Dermis microvascular lymphatic vessel endothelial cell (primary cell): ENCODE data around the gene CAMSAP1. TPM values are rescaled to one million over a fixed set of nuclear protein-coding genes. Genes with fewer than 3 reads are reported as not detected.

Source experiments
- DNase-seq, 2 donors: peaks; one replicate each; pipeline versions ENCODE4 v3.0.0 to v3.0.0-alpha.2; 2010; ENCODE audit warnings: low read depth in 2 of 2
- total RNA-seq: library from RNA; depleted of rRNA; stranded (reverse); fragments of >200 nt; gene quantifications from 2 replicates; pipeline ENCODE4 v1.2.1, GENCODE V29; 2014

Gene CAMSAP1
- total RNA-seq, 1 donor from 2014 or later, result 11.9 TPM

DNA sequence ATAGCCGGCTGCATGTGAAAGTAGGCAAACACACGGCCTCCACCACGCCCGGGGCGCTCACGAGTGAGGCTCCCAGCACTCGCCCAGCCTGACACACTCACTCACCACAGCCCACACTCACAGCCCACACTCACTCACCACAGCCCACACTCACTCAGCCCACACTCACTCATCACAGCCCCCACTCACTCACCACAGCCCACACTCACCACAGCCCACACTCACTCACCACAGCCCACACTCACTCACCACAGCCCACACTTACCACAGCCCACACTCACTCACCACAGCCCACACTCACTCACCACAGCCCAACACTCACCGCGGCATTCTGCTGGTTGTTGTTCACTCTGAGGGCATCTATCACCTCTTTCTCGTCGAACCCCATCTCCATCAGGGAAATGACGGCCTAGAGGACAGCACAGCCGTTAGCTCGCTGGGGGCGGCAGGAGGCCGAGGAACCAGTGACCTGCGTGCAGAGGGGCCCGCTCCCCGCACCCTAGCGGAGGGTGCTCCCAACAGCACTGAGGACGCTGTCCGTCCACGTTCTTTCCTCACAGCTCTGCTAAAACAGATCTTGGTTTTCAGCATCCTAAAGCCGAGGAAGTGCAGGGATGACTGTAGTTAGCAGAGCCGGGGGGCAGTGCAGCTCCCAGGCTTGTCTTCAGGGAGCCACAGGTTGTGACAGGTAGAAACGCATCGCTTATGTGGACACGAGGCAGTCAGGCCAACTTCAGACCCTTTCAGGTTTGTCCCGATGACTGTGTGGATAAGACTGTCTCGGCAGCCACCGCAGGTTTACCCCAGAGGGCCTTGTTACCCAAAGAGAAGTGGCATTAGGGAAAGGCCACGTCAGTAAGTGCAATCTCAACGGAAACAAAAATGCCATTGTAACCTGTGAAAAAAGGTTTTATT is 32.3 kb upstream of the CAMSAP1 start:
- DNase-seq, result no peak

DNA sequence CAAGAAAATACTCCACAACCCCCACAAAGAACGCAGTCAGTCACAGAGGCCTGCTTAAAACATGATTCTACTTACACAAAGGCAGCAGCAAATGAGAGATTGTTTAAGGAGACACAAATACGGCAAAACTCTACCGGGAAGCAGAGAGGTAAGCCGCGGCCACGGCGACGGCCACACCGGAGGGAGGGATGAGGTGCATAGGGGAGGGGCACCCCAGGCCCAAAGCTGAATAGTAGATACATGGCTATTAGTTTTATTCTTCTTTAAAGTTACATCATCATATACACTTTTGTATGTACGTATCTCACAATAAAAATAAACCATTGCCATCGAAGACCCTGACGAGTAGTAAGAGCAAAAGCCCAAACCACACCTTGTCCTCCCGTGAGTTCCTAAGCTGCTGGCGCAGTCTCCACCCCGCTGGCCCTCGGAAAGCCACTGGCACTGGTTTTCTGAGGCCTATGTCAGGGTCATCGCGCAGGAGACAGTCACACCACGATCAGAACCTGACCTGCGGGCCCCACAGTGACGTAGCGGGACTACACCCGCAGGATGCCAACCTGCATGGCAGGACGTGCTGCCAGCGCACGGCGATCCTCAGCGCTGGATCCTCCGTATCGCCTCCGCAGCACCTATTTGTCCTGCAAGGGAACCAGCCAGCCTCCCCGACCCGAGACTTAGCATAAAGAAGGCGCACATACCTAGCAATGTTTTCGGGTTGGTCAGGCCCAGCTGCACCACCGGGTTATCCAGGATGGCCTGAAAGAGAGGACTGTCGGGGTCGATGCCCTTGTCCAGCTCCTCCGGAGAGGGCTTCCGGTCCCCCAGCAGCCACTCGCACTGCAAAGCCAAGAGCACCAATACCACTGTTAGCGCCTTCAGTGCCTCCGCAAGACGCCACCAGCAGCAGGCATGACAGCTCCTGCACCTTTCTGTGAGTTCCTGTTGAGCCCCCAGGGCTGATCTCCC is 30.5 kb upstream of the CAMSAP1 start:
- DNase-seq, result no peak

DNA sequence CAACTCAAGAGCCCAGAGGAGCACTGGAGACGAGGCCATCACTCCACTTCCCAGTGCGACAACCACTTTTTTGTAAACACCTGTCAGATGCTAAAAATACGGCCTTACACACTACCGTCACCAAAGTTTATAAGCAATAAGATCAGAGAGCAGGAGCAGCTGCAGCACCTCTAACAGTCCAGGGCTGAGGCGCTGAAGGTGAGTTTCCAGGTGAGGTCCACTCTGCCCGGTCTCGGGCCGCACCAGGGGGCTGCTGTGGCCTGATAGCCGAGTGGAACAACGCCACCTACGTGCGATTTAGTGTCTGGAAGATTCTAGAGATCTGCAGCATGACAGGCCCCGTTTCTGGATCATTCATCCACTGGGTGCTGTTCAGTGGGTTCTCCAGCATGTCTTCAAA is 25.8 kb upstream of the CAMSAP1 start:
- no peak for DNase-seq

DNA sequence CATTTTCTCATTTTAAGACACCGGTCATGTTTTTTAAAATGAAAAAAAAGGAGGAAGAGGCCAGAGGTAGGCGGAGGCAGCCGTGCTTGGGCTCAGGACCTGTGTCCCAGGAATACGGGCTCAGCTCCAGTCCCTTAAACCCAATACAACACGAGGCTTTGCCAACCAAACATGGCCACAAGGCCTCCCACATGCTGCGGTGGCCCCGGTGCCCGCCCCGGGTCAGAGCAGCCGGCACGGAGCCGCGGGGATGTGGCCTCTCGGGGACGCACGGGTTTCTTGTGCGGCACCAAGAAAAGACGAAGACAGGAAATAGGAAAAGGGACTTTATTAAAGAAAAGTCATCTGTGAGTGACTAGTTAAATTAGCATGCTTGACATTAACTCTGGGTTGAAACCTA is 25.3 kb upstream of the CAMSAP1 start:
- DNase-seq, result no peak

DNA sequence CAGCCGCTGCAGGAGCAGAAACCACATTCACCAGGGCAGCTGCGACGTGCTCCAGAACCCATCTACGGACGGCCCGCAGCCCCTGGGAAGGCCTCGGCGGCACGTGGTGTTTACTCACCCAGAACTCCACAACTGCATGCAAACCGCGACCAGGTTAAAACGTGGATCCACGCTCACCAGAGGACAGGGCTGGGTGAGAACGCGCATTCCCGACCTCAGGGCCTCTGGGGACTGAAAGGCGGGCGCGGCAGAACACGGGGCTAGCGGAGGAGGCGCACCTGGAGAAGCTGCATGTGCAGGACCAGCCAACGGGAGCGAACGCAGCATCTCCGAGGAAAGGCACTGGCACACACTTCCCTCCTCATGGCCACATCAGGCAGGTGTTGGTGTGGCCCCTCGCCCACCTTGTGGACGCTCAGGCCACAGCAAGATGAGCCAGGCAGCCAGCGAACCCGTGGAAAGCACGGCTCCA is 24.0 kb upstream of the CAMSAP1 start:
- DNase-seq, result no peak

DNA sequence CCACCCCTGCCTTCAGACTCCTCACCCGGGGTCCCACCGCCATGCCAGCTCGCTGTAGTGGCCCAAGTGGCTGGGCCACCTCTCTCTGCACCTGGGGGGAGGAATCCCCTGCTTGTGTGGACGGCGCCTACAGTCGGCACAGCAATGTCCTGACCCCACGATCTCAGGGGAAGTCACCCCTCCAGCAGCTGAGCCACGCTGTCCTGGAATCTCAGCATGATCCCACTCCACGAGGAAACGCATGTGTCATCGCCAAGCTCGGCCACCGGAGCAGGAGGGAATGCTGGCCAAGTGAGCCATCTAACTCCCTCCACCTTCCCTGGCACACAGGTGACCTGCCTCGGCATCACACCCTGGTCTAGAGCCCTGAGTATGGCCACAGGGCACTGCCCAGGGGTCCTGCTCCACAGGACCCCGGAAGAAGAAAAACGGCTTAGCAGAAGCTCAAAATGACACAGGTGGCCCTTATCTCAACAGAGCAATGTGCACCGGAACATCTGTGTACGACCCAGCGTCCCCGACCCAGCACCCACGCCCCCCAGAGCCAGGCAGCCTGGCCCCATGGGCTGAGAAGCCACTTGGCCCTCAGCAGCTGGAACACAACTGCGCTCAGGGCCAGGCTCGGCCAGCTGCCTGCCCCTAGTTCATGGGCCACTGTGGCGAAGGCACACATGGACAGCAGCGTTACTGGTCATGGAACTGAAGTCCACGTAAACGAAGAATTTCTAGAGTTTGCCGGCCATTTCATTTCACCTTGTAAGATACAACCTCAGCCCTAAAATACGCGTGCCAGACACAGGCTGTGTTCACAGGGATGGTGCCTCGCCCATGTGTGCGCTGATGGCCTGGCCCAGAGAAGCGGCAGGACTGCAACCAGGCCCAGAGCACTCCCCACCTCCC is 23.4 kb upstream of the CAMSAP1 start:
- DNase-seq, result no peak

DNA sequence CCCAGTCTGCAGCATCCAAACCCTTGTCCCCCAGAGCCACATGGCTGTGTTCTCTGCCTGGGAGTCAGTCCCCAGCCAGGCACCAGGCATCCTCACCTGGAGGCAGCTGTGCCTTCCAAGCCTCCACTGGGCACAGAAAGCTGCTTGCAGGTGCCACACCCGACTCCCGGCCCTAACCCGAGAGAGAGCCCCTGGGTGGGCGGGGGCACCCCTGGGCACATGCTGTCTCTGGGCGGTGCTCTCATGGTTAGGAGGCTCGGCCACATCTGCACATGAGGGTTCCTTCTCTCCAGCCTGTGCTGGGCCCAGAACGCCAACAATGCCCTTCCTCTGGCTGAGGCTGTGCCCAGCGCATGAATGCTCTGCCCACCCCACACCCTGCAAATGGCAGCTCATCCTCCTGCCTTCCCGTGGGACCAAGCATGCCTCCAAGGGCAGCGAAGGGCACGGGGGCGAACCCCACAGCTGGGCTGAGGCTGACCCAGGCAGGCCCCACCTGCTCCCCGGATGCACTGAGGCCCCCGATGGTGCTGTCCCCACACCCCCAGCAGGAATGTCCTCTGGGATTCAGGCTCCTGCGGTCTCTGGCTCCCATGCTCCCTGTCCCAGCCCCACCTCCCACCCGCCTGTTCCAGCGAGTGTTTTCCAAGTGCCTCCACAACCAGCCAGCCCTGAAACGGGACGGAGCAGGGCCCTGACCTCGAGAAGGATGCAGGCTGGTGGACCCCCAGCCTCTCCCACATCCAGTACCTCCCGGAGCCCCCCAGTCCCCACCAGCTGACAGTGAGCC is 22.5 kb upstream of the CAMSAP1 start:
- DNase-seq, result no peak

DNA sequence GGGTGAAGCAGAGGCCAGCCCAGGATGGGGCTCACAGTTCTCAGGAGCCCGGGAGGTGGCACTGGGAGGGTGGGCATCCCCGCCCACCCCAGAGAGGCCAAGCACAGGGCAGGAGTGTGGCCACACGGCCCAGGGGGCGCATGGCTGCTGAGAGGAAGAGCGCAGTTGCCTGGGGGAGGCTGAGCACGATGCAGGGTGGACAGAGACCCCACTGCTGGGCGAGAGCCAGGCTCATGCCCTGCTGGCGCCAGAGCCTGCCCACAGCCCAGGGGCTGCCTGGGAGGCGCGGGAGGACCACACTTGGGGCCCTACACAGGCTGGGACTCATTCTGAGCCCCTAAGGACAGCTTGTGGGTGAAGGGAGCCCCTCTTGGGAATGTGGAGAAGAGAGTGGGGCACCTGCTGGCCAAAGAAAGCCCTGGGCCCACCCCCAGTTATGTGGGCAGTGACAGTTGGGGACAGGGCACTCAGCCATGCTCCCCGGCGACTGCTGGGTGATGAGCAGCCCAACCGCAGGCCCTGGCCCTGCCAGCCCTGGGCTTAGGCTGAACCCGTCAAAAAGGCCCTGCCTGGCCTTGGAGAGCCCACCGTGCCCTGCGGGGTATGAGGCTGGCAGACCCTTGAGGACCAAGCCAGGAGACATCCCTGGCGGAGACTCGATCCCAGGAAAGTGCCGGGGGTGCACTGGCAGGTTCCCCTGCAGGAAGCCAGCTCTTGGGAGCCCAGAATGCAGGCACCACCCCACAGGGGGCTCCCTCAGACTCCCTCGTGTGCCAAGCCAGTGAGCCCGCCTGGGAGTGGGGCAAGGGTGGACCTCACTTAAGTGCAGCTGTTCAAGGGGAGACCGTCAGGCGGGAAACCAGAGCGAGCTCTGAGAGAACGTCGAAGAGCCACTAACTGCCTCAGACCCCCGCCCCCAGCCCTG is 21.6 kb upstream of the CAMSAP1 start:
- DNase-seq, result no peak

DNA sequence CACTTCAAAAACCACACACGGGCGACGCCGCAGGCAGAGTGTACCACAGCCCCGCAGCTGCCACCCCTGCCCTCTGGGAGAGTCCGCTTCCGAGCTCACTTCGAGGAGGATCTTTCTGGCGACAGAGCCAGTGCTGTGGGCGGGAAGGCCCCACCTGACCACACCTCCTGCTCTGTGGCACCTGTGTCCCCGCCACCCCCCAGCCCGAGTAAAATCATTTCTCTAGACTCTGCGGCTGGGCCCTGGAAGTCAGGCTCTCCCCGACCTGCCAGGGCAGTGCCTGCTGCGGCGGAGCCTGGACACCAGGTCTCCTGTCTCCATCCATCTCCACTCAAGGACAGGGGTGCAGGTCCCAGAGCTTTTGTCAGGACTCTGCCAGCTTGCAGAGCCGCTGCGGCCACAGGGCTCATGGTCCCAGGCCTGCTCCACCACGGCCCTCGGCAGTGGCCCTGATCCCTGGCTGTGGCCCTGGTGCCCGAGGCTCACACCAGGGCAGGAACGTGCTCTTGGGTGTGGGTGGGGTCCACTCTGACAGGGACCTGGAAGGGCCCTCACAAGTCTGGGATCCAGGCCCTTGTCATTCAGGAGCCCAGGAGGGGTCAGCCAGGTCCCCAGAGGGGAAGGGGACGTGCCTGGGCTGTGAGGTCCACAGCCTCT is 20.9 kb upstream of the CAMSAP1 start:
- no peak for DNase-seq

DNA sequence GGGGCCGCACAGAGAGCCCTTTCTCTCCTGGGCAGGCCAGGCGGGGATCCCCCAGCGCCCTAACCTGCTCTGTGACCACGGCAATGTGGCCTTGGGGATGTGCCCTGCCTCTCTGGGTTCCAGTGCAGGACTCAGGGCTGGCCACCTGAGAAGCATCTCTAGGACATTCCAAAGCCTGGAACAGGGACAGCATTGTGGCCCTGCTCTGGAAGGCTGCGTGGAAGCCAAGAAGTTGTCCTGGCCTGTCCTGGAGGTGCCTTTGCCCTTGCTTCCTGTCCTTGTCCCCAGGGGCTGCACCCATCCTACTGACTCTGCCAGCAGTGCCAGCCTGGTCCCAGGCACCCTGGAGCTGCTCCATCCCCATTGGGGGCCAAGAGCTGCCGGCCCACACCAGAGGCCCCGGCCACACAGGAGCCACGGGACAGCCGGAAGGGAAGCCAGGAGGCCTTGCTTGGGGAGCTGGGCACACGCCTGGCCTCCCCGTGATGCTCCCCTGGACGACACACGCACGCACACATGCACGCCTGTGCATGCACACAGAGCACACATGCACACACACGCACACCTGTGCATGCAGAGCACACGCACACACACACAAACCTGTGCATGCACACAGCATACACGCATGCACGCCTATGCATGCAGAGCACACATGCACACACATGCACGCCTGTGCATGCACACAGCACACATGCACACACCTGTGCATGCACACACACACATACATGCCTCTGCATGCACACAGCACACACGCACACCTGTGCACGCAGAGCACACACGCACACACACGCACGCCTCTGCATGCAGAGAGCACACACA is 20.1 kb upstream of the CAMSAP1 start:
- no peak for DNase-seq

DNA sequence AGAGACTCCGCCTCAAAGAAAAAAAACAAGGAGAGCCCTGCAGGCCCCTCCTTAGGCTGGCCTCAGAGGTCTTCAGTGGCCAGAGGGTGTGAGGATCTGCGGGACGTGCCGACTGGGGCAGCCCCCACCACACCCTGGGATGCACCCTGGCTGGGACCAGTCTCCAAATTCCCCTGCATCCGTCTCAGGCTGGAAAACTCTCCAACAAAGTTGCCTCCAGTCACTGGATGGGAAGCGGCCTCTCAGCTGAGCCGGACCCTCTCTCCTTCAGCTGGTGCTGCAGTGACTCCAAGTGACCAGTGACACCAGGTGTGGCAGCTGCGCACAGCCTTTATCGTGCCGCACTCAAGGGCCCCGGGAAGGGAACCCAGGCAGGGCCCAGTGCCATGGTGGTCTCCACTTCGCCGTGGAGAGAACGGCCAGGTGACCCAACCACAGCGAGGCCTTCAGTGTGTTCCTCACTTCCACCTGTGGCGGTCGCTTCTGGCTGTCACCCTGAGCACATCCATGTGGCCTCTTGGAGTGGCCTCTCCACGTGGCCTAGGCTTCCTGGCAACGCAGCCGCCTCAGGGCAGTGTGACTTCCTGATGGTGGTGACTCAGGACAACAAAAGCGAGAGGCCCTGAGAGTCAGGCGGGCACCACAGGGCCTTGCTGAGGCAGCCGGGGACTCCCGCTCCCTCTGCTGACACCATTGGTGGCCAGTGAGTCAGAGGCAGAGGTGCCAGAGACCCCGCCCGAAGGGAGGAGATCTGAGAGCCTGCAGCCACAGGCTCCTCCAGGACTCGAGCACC is 19.3 kb upstream of the CAMSAP1 start:
- DNase-seq, result peak; percentile 43 to 73

DNA sequence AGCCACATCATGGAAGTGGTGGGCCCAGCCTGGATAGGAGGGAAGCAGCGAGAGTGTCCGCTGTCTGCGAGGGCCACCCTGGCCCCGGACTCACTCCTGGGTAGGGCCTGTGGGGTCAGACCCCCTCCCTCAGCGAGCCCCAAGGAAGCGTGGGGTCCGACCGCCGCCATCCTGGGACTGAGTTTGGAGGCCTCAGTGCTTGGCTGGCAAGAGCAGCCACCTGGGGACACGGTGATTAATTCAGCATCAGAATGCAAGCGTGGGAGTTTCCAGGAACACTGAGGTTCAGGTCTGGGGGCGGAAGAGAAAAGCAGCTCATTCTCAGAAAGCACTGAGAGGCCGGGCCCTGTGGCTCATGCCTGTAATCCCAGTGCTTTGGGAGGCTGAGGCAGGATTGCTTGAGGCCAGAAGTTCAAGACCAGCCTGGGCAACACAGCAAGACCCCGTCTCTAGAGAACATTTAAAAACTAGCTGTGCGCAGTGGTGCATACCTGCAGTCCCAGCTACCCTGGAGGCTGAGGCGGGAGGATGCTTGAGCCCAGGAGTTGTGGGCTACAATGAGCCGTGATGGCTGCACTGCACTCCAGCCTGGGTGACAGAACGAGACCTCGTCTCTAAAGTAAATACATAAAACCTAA is 18.3 kb upstream of the CAMSAP1 start:
- no peak for DNase-seq

DNA sequence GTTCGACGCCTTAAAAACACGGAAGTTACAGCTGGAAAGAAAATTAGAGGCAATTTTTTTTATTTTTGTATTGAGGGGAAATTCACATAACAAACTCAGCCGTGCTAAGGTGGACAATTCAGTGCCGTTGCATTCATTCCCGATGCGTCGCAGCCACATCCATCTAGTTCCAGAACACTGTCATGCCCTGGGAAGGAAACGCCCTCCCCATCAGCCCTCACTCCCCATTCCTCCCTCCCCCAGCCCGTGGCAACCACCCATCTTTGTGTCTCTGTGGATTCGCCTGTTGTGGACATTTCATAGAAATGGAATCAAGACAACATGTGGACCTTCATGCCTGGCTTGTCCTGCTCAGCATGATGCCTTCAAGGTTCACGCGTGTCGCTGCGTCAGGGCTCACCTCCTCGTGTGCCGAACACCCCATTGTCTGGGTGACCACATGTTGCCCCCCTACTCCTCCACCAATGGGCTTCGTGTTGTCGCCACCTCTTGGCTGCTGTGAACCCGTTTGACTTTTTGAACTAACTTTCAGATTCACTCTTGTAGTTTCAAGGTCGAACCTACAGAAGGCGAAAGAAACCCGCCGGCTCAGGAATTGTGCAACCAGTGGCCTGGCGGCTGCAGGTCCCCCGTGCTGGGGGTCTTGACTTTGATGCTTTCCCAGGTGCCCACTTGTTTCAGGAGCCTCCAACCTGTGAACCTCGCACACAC is 17.4 kb upstream of the CAMSAP1 start:
- DNase-seq, result no peak

DNA sequence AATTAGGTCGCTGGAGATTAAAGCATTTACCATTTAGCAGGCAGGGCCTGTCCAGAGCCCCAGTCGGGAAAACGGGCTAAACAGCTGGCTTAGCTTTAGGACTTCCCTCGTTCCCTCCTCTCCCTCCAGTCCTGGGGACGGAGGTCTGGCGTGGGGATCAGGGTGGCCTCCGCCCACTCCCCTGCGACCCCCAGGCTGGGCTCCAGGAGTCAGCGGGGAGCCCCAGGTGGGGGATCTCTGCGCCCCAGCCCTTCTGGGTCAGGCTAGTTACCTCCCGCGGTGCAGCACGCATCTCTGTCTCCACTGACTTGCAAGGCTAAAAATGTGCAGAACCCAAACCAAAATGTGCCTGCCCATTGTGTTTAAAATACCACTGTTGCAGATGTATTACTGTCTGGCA is 16.2 kb upstream of the CAMSAP1 start:
- DNase-seq, result no peak

DNA sequence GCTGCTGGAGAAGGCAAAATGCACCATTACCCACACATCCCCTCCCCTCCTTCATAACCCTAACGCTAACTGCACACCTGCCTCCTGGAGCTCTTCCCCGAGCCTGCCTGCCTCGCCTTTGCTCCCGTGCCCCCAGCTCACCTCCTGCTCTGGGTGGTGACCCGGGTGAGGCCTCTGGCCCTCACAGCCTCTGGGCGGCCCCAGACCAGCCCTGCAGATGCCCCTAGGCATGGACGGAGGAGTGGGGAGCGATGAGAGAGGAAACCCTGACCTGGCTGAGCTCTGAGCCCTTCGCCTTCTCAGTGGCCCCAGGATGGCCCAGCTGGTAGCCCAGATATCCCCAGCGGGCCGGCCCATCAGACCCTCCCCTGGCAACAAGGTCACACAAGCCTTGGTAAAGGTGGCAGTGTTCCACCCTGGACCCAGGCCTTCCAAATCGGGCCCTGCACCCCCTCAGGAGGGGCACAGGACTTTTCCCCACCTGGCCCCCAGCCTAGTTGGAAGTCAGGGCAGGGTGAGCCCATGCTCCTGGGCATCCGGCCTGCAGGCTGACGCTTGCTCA is 14.5 kb upstream of the CAMSAP1 start:
- DNase-seq, result no peak
